ENCODE data around the gene TNC. TPM values are rescaled to one million over a fixed set of nuclear protein-coding genes. Genes with fewer than 3 reads are reported as not detected.

Gene TNC
- total and polyA plus RNA-seq, 10 donors, result 1.7 to 126 (median 47.9) TPM

DNA sequence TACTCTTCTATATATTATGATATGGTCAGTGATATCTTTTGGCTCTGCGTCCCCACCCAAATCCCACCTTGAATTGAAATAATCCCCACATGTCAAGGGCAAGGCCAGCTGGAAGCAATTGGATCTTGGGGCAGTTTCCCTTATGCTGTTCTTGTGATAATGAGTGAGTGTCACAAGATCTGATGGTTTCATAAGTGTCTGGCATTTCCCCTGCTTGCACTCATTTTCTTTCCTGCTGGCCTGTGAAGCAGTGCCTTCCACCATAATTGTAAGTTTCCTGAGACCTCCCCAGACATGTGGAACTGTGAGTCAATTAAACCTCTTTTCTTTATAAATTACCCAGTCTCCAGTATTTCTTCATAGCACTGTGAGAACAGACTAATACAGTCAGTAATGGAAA is 45.0 kb upstream of the TNC start:
- Histone ChIP-seq H3K27me3 (replicated peaks in 1 of 7) (no peaks in the 10 kb centered on the region), H3K27ac (no peak overlapping the region), H3K9me3 (no peaks in the 10 kb centered on the region), H3K36me3 (no peaks in the 10 kb centered on the region), H3K4me1 (no peaks in the 10 kb centered on the region), H3K4me3 (no peak overlapping the region)
- intact Hi-C loops (cut with DNase I; ENCODE audit: low total_unique reads), result no loop called here
- WGBS, 5 donors, result 84 to 97% (median 89%) methylated on average over 1 of the region's 1 CpG
- no peak for TF ChIP-seq POLR2AphosphoS5 (IDR thresholded peaks at IDR 0.05)
- TF ChIP-seq, protein P1, sequence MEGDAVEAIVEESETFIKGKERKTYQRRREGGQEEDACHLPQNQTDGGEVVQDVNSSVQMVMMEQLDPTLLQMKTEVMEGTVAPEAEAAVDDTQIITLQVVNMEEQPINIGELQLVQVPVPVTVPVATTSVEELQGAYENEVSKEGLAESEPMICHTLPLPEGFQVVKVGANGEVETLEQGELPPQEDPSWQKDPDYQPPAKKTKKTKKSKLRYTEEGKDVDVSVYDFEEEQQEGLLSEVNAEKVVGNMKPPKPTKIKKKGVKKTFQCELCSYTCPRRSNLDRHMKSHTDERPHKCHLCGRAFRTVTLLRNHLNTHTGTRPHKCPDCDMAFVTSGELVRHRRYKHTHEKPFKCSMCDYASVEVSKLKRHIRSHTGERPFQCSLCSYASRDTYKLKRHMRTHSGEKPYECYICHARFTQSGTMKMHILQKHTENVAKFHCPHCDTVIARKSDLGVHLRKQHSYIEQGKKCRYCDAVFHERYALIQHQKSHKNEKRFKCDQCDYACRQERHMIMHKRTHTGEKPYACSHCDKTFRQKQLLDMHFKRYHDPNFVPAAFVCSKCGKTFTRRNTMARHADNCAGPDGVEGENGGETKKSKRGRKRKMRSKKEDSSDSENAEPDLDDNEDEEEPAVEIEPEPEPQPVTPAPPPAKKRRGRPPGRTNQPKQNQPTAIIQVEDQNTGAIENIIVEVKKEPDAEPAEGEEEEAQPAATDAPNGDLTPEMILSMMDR (IDR thresholded peaks at IDR 0.05 in 8 of 11, conservative IDR thresholded peaks at IDR 0.05 in 3 of 11), result no peak
- no peak for TF ChIP-seq POLR2A (IDR thresholded peaks at IDR 0.05)
- no peak for DNase-seq

GRCh38 chr9:115161446-115161845 is 43.5 kb upstream of the TNC start:
- H3K9me3 ChIP-seq, result no peaks in the 10 kb centered on the region
- DNase-seq, result no peak
- no peak overlapping the region for H3K27ac ChIP-seq
- WGBS, 5 donors, result 61 to 80% (median 73%) methylated on average over 1 of the region's 1 CpG
- TF ChIP-seq, protein P1 (IDR thresholded peaks at IDR 0.05 in 8 of 11, conservative IDR thresholded peaks at IDR 0.05 in 3 of 11), result no peak
- TF ChIP-seq POLR2AphosphoS5 (IDR thresholded peaks at IDR 0.05) (no peak), POLR2A (IDR thresholded peaks at IDR 0.05) (no peak)
- H3K27me3 ChIP-seq (replicated peaks in 1 of 7), result no peaks in the 10 kb centered on the region
- H3K4me1 ChIP-seq, result no peaks in the 10 kb centered on the region
- H3K4me3 ChIP-seq, result no peak overlapping the region
- intact Hi-C loops (cut with DNase I; ENCODE audit: low total_unique reads), result no loop called here
- H3K36me3 ChIP-seq, result no peaks in the 10 kb centered on the region

DNA sequence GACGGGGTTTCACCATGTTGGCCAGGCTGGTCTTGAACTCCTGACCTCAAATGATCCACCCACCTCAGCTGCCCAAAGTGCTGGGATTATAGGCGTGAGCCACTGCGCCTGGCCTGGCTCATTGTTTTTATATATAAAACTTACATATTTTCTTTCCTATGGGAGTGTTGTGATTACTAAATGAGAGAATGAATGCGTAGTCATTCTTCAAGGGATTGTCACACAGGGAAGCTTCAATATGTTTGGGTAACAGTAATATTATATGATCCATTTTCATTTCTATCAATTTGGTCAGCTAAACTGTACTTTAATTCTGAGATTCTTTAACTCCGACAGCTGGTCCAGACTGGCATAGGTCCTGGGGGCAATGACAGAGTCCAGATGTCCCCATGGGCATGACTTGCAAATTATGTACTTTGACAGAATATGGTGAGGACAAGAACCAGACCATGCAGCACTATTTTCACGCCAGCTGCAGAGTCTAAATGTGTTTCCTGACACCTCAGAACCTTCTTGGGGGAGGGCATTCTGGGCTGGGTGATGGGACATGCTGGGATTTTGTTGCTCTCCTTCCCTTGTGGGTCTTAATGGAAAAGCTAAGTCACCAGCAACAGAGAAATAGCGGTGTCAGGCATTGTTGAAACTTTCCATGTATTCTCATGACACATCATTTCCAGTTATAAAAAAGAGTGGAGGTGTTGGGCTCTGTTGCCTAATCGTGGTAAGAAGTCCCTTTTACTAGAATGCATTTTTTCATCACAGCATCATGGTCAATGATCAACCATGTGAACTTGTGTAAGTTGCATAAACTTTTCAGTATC is 40.9 kb upstream of the TNC start:
- Histone ChIP-seq H3K9me3 (no peaks in the 10 kb centered on the region), H3K4me3 (no peak overlapping the region), H3K27ac (no peak overlapping the region), H3K27me3 (replicated peaks in 1 of 7) (no peaks in the 10 kb centered on the region), H3K36me3 (no peaks in the 10 kb centered on the region), H3K4me1 (no peaks in the 10 kb centered on the region)
- intact Hi-C loops (cut with DNase I; ENCODE audit: low total_unique reads), result no loop called here
- TF ChIP-seq POLR2A (IDR thresholded peaks at IDR 0.05), result no peak
- TF ChIP-seq, protein P1 (IDR thresholded peaks at IDR 0.05 in 8 of 11, conservative IDR thresholded peaks at IDR 0.05 in 3 of 11), result no peak
- 76 to 88% (median 83%) methylated on average over 8 of the region's 8 CpGs for WGBS, 5 donors
- DNase-seq, result no peak

DNA sequence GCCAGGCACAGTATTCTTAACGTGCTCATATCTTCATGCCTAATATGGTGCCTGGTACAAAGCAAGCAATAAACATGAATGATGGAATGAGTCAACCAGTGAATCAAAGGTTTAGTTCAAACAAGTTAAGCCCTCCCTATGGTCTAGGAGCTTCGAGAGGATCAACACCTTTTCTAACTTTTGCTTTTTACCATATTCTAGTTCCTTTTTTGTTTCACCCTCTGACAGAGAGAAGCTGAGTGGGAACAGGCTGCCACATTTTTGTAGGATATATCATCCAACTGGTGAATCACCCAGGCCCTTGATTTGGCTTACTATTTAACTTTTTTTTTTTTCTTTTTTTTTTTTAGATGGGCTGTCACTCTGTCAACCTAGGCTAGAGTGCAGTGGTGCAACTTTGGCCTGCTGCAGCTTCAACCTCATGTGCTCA is 39.3 kb upstream of the TNC start:
- 54 to 82% (median 73%) methylated on average over 2 of the region's 2 CpGs for WGBS, 5 donors
- H3K9me3 ChIP-seq, result no peaks in the 10 kb centered on the region
- no peaks in the 10 kb centered on the region for H3K36me3 ChIP-seq
- no peak overlapping the region for H3K27ac ChIP-seq
- H3K27me3 ChIP-seq (replicated peaks in 1 of 7), result no peaks in the 10 kb centered on the region
- no peak for DNase-seq
- H3K4me1 ChIP-seq, result no peaks in the 10 kb centered on the region
- H3K4me3 ChIP-seq, result no peak overlapping the region
- TF ChIP-seq, protein P1 (IDR thresholded peaks at IDR 0.05 in 8 of 11, conservative IDR thresholded peaks at IDR 0.05 in 3 of 11), result no peak
- TF ChIP-seq POLR2A (IDR thresholded peaks at IDR 0.05), result no peak
- no peak for TF ChIP-seq POLR2AphosphoS5 (IDR thresholded peaks at IDR 0.05)
- intact Hi-C loops (cut with DNase I; ENCODE audit: low total_unique reads), result no loop called here

Data from spleen (tissue), 11 donors.